ENCODE measurements around the gene DPT. TPM values are rescaled to one million over a fixed set of nuclear protein-coding genes. Genes with fewer than 3 reads are reported as not detected.

Gene DPT
- polyA plus RNA-seq, 1 of the 3 experiments (the other 2 are of a cell fraction) = 0.05 TPM

GRCh38 chr1:168689726-168690602 lies 39.0 kb downstream of the DPT start (continued):
- TF ChIP-seq ZBTB33 (IDR thresholded peaks at IDR 0.05; ENCODE audit: borderline replicate concordance, low read depth) (no peak), ELF1 (IDR thresholded peaks at IDR 0.05) (no peak), RFX5 (IDR thresholded peaks at IDR 0.05; ENCODE audit: low read length) (no peak), MEF2A (IDR thresholded peaks at IDR 0.05; ENCODE audit: borderline replicate concordance, low read depth) (0 out of 2 replicates have a peak, but pooled peaks have one; percentile 33), USF1 (IDR thresholded peaks at IDR 0.05; ENCODE audit: borderline replicate concordance, low read depth) (no peak), REST (IDR thresholded peaks at IDR 0.05; ENCODE audit: low read depth, low read length) (peak; percentile 59; the same call in 1 of the 2 replicates), GABPA (IDR thresholded peaks at IDR 0.05; ENCODE audit: low read depth) (no peak), CTCF (IDR thresholded peaks at IDR 0.05) (no peak), FOSL2 (IDR thresholded peaks at IDR 0.05; ENCODE audit: borderline replicate concordance, low read depth) (peak; percentile 73), CHD2 (IDR thresholded peaks at IDR 0.05; ENCODE audit: low read length, partially characterized antibody) (peak; percentile 70), RCOR1 (IDR thresholded peaks at IDR 0.05; ENCODE audit: low read length) (peak; percentile 76), YY1 (IDR thresholded peaks at IDR 0.05; ENCODE audit: low read depth) (no peak), TAF1 (IDR thresholded peaks at IDR 0.05; ENCODE audit: borderline replicate concordance, low read depth, low read length) (no peak), RAD21 (IDR thresholded peaks at IDR 0.05; ENCODE audit: low read length) (peak; percentile 46), FOXM1 (IDR thresholded peaks at IDR 0.05; ENCODE audit: low read depth) (0 out of 2 replicates have a peak, but pooled peaks have one; percentile 16)

All from SK-N-SH (cell line).